Peyer's patch (tissue), 4 donors: ENCODE results near the gene TMX4.

Source experiments
- CTCF ChIP-seq, 6 experiments: fragments of 450-650 bp in 4 of 6; fragments of 200-600 bp in 2 of 6; sonication (generic) in 1 of 6; IDR thresholded peaks; one replicate each; pipeline ENCODE4 v1.5.1; 2017 to 2019; ENCODE audit warnings: antibody characterized with exemption in 6 of 6, mild to moderate bottlenecking in 3 of 6, moderate library complexity in 1 of 6
- POLR2A ChIP-seq, 2 donors: fragments of 450-650 bp; IDR thresholded peaks; one replicate each; pipeline ENCODE4 v1.5.1; 2017; ENCODE audit warnings: antibody characterized with exemption in 2 of 2, mild to moderate bottlenecking in 2 of 2, moderate library complexity in 2 of 2

GRCh38 chr20:8032499-8032898 is 12.9 kb upstream of the TMX4 start:
- no peak for TF ChIP-seq CTCF (IDR thresholded peaks at IDR 0.05)
- no peak for TF ChIP-seq POLR2A (IDR thresholded peaks at IDR 0.05)
